ENCODE results near the gene SVEP1.
"Not testable (repeated sequence)": the region's sequence is repeated elsewhere in the genome, so short reads cannot be mapped to it uniquely, and the experiment has no call there.

Gene SVEP1

DNA sequence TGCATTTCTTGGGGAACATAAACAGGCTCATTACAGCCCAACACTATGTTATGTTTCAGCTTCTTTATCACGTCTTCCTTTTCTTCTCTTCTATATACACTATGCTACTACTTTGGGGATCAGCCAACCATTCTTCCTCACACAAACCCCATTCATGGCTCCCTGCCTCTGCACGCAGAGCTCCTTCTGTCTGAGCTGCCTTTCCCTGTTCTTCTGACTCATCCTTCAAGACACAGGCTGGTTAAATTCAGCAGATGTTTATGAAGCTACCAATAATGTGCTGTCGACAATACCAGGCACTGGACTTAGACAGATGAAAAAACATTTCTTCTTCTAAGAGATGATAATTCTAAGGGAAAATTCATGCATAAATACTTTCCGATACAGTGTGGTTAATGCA is 139.4 kb downstream of the SVEP1 start:
- DNase-seq: no peak

DNA sequence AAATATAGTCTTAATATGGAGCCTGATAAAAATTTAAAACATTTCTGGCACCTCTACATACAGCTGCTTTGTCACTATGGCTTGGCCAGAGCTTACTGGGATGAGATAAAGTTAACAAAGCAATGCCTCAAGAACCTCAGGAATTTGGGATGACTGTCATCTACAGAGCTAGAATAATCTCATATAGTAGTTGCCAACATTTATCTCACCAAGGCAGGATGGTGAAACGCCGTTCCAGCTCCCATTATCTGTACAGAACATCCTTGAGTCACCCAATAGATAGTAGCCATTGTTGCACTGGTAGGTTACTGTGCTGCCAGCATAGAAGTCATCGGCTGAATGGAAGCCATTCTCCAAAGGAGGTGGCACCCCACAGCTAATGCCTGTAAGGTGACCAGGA is 147.3 kb downstream of the SVEP1 start:
- no peak for DNase-seq

DNA sequence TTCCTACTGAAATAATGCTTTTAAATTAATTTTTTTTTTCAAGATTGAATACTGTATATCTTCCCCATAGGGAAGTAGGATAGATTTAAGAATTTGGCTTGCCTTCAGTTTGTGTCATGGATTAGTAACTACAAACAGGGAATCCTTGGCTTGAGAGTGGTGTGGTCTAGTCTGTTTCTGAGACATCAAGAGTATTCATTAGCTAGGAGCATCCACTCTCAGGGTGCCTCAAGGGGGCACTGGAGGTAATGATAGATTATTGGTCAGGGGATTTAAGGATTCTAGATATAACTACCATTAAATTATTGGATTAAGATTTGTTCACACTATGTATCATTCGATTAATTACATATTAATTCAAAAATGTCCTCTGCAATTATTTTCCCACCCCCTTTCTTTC is 150.1 kb downstream of the SVEP1 start:
- no peak for DNase-seq

DNA sequence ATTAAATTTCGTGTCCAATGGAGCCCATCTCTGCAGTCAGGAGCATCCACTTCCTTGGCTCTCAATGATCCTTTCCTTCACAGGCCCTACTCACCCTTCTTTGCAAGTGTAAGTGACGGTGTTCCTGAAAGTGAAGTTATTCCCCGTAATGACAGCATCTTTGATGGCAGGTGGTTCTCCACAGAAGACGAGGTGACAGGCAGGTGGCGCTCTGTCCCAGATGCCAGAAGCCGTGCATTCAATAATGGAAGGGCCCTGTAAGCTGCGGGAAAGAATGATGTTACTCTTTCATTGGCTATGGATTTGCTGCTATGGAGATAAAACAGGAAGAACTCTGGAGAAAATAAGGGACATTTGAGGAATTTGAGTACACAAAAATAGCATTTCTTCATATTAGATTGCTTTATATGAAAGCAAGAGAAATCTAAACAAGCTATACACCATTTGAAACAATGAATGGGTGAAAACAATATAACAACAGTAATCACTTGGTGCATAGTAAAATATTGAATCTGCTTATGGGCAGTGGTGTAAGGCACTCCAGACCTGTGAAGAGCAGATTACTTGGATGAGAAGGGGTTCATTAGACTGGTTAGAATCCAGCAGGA is 151.9 kb downstream of the SVEP1 start:
- DNase-seq: peak; percentile 57

DNA sequence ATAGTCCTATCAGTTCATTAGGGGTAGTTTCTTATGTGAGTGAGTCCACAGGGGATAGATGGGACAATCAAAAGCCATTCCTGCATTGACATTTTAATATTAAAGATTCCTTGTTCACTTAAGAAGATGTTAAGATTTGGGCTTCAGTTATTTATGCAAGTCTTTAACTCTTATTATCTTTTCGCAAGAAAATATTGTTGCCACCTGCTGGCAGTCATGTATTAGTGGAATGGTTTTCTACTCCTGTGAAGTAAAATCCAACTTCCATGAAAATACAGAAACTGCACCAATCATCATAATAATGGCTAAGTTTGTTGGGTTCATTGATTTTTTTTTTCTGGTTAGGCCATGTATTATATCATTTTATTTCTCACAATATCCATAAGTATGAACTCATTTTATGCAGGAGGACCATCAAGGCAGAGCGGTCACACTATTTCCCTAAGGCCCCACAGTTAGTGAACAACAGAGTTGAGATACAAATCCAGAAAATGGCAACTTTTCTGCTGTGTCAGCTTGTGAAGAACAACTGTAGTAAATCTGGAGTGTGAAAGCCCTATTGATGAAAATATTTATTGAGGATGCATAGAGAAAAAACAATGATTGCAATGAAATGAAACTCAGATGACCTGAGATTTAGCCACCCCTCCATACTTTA is 153.4 kb downstream of the SVEP1 start:
- DNase-seq: no peak

DNA sequence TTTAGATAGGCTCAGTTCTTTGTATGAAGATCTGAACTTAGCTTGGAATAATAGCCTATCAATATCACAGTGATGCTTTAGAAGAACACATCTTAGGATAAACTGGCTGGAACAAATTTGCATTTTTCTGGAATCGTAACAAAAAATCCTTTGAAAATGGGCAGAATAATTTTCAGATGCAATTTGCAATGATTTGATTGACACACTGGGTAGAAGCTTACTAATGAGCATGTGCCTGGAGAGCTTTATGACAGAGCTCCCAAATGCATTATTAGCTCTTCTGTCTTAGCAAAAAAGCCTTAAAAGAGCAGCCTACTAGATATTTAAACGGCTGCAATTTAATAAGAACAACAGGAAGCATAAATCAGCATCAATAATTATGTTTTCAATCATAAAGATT is 165.1 kb downstream of the SVEP1 start:
- no peak for DNase-seq

DNA sequence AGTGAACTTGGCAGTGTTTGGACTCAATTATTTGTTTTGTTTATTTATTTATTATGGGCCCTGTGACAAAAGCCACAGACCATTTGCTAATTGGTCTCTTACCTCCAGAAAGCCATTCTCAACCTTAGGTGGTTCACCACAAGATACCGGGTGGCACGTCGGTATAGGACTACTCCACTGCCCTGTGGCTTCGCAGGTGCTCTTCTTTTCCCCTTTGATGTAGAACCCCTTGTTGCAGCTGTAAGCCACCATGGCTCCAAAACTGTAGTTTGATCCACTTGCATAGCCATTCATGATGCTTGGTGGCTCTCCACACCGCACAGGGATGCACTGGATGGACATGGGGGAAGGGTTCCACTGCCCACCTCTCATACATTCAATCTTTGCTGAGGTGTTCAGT is 168.6 kb downstream of the SVEP1 start:
- no peak for DNase-seq

DNA sequence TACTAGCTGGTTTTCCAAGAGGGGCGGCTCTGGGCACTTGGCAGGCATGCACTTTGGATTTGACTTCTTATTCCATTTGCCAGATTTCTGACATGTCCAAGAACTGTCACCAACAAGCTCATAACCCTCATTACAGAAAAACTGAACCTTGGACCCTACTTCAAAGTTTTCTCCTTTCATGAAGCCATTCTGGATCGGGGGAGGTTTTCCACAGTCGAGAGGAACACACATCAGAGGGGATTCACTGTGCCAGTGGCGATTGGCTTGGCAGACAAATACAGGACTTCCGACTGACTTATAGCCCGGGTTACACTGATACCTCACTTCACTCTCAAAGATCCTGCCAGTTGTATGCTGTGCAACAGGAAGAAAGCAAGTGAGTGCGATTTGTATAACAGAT is 170.9 kb downstream of the SVEP1 start:
- DNase-seq: no peak

DNA sequence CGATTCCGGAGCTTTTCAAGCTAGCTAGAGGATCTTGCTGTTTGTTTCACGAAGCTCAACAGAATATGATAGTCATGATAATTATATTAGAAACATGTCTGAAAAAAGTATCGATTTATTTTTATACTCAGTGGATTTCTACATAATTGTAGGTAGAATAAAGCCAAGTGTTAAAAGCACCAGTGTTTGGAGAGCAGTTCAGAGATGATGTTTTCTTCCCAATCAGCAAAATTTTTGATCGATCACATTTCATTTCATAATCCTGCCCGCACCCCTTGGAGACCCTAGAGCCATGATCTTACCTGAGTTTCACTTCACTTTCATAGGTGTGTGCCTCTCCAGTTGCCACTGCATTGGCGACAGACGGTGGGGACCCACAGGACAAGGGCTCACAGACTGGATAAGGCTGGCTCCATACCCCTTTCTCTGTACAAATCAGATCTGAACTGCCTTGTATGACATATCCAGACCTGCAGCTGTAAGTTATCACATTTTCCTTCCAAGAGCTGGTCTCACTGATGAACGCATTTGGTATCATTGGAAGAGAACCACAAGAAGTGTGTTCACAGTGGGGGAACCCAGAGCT is 173.6 kb downstream of the SVEP1 start:
- DNase-seq: no peak

DNA sequence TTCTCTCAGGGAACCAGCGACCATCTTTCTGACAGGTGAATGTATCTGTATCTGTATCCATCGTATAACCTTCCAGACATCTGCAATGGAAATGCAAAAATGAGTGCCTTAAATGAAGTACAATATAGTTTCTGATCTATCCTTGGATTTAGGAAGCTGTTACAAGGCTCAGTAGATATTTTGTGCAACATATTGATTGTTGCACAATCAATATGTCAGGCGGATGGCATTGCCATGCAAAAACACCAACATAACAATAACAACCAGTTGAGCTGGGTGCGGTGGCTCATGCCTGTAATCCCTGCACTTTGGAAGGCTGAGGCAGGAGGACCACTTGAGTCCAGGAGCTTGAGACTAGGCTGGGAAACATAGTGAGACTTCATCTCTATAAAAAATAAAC is 175.1 kb downstream of the SVEP1 start:
- DNase-seq: no peak

DNA sequence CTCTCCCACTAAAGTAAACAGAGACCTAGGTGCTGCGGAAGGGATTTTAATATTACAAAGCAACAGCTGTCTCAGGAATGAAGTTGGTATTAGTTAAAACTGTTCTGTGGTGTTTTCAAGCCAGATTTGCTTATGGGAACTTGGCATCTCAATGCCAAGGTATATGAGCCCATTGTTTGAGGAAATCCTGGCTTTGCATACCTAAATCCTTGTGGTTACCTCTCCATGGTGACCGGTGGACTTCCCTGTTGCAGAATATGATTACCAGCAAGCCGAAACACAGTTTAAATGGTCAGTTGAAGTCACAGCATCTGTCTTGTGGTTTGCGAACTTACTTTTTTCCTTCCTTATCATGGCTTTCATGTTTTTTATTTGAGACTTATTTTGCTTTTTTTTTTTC is 179.6 kb downstream of the SVEP1 start:
- DNase-seq: no peak

DNA sequence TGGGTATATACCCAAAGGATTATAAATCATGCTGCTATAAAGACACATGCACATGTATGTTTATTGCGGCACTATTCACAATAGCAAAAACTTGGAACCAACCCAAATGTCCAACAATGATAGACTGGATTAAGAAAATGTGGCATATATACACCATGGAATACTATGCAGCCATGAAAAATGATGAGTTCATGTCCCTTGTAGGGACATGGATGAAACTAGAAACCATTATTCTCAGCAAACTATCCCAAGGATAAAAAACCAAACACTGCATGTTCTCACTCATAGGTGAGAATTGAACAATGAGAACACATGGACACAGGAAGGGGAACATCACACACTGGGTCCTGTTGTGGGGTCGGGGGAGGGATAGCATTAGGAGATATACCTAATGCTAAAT is 180.5 kb downstream of the SVEP1 start:
- DNase-seq: not testable (repeated sequence)

DNA sequence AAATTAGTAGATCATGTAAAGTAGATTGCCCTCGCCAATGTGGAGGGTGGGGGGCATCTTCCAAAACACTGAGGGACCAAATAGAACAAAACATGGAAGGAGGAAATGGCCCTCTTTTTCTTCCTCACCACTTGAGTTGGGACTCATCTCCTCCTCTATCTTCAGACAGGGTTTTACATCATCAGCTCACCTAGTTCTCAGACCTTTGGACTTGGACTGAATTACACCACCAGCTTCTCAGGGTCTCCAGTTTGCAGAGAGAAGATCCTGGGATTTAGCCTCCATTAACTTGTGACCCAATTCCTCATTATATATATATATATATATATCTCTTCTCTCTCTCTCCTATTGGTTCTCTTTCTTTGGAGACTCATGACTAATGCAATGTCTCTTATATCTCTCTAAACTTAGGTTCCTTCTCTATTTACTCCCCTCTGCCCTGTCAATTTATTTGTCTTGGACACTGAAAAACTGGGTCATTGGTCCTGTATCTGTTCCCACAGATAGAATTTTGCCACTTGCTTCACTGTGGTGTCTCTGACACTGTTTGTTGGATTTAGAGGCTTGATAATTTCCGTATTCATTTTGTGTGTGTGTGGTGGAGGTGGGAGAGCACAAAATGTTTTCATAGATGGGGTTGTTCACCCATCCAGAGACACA is 187.6 kb downstream of the SVEP1 start:
- DNase-seq: no peak

DNA sequence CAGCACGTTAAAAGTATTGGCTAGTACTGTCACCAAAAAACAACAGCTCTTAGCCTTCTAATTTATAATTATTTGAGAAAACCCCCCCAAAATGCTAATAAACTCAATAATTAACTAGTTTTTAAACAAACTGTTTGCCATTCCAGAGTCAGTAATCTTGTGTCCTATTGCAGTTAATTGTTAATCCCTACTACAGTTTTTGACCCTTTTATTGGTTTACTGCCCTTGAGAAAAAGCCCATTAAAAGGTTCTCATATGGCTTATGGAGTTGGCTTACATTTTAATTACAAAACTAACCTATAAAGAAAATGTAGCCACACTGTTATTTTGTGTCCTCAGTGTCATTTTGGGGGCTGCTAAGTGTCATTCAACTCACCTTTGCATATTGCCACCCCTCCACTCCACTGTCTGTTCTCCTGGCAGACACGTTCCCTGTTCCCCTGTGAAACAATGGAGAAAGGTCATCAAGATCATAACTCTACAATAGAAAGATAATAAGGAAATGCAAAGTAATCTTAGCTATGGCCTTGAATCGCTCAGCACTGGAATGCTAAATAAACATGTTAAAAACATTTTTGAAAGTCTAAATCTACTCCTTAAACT is 190.3 kb downstream of the SVEP1 start:
- no peak for DNase-seq

DNA sequence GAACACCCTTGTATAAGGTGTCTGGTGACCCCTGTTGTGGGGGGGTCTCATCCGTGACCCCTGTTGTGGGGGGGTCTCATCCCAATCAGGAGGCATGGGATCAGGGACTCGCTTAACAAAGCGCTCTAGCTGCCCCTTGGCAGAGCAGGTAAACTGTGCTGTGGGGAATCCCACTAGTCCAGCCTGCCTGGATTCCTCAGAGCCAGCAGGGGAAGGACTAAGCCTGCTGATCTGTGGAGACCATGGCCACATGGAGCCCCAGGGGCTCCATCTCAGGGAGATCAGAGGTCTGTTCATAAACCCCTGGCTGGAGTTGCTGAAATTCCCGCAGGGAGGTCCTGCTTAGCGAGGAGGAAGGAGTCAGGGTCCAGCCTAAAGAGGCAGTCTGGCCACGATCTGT is 196.1 kb downstream of the SVEP1 start:
- no peak for DNase-seq

DNA sequence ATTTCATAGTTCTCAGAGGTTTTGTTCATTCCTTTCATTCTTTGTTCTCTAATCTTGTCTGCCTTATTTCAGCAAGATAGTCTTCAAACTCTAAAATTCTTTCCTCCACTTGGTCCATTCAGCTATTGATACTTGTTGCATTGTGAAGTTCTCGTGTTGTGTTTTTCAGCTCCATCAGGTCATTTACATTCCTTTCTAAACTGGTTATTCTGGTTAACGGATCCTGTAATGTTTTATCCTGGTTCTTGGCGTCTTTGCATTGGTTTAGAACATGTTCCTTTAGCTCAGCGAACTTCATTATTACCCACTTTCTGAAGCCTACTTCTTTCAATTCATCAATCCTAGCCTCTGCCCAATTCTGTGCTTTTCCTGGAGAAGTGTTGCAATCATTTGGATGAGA is 196.8 kb downstream of the SVEP1 start:
- DNase-seq: no peak

DNA sequence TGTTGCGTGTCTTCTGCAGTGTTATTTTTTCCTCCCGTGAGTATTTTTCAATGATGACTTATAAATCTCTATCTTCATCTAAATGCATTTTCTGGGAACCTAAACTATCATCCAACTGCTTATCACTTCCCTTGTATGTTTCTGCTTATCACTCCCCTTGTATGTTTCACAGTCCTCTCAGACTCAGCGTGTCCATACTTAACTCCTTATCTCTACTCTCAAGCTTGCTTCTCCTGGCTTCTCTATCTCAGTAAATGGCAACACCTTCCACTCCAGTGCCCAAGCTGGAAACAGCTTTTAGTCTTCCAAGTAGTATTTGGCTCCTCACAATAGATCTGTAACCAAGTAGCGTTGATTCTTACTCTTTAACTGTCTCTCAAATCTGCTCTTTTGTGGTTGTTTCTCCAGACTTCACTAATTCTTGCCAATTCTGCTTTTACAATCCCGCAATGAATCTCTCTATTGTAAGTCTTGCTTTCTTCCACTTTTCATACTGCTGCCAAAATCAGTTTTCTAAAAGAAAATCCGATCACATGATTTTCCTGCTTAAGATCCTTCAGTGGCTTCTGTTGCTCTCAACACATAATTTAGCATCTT is 208.0 kb downstream of the SVEP1 start:
- DNase-seq: no peak

DNA sequence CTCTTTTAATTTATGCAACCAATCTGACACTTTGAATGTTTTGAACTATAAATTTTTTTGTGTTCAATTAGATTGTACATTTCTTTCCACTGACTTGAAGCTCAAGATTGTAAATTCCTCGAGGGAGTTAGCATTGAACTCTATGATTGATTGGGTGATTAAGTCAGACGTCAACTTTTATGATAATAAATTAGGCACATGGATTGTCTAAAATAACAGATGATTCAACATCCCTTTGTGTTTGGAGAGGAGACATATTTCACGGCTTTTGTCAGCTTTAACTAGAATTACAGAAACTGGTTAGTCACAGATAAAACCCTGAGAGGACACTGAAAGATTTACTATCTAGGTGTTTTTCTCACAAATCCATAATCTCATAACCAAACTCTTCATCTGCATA is 209.2 kb downstream of the SVEP1 start:
- no peak for DNase-seq

DNA sequence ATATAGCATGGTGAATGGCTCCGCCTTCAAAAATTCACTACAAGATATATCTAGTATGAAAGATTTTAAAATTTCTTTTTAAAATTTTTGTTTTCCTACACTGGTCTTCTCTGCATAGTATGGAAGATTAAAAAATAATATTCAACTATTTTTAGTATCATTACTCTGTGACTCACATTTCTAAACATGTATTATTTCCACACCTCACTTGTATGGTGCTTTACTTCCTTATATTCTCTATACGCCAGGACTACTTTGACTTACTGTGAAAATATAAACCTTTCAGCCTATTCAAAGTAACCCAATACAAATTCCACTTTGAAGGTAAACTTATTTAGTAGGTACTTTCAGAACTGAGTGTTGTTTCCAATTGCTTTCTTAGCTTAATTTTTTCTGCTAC is 215.1 kb downstream of the SVEP1 start:
- no peak for DNase-seq

DNA sequence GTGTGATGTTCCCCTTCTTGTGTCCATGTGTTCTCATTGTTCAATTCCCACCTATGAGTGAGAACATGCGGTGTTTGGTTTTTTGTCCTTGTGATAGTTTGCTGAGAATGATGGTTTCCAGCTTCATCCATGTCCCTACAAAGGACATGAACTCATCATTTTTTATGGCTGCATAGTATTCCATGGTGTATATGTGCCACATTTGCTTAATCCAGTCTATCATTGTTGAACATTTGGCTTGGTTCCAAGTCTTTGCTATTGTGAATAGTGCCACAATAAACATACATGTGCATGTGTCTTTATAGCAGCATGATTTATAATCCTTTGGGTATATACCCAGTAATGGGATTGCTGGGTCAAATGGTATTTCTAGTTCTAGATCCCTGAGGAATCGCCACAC is 220.5 kb downstream of the SVEP1 start:
- not testable (repeated sequence) for DNase-seq

DNA sequence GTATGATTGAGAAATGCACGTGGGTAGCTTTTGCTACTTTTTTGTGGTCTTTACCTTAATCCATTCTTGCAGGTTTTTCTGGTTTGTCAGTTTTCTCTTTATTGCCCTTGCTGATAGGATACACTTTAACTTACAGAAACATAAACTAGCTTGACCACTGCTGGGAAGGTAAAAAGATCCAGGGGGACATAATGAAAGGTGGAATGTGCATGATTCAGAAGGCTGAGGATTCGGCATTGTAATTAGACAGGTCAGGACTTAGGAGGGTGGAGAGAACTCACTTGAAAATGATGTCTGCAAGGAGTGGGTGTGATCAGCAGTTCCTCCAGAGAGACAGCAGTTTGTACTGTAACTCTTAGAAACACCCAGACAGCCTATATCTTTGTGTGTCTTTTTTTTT is 222.0 kb downstream of the SVEP1 start:
- no peak for DNase-seq

DNA sequence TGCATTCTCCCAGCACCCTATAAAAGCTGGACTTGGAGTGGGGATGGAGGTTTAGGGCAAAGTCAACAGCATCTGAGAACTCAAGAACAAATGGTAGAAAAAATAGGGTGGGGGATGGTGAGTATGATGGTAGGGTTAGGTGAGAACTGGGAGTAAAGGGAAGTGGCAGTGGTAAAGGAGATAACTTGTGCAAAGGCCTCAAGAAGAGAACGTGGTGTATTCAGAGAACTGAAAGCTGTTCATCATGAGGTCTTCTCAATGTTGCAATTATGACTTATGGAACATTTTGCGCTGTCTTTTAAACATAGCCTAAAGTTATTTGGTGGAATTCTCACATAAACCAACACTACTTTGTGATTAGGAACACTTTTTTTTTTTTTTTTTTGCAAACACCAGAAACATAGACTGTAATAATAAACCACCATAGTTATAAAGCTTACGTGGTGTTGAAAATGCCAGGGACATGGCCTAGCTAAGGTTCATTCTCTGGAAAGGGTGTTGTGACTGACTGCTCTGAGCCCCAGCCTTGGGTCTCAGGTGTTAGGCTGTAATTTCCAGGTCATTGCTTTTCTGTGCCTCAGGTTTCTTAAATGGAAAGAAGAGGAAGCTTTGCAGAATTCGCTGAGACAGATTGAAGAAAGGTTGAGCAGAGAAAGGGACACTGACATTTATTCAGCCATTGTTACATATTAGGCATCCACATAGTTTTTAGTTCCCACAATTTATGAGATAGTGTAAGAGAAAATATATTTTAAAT is 222.7 kb downstream of the SVEP1 start:
- DNase-seq: no peak

DNA sequence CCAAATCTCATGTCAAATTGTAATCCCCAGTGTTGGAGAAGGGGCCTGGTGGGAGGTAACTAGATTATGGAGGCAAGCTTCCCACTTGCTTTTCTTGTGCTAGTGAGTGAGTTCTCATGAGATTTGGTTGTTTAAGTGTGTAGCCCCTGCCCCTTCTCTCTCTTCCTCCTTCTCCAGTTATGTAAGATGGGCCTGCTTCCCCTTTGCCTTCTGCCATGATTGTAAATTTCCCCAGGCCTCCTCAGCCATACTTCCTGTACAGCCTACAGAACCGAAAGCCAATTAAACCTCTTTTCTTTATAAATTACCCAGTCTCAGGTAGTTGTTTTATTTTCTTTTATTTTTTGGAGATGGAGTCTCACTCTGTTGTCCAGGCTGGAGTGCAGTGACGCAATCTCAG is 223.6 kb downstream of the SVEP1 start:
- DNase-seq: no peak
